Ecto neural progenitor cell (in vitro differentiated cells): Measurements from ENCODE around the gene CFAP119.

Experiments
- DNase-seq: peaks from one replicate; pipeline ENCODE4 v3.0.0-alpha.2; 2018; ENCODE audit warnings: low spot score

CFAP119 gene

GRCh38 chr16:30762991-30763725 lies 1.3 kb upstream of the CFAP119 start:
- DNase-seq: no peak

- peak; percentile 74 for DNase-seq
These were observed 385 bp downstream of the CFAP119 start for GRCh38 chr16:30761427-30761927.

- DNase-seq: no peak
These were observed 1.1 kb downstream of the CFAP119 start for GRCh38 chr16:30760577-30761426.

- no peak for DNase-seq
These were observed 1.8 kb downstream of the CFAP119 start for GRCh38 chr16:30760001-30760559.

- DNase-seq: no peak
These were observed 2.8 kb downstream of the CFAP119 start for GRCh38 chr16:30758988-30759491.

- DNase-seq: no peak
These were observed 4.5 kb downstream of the CFAP119 start for GRCh38 chr16:30757316-30757715.

GRCh38 chr16:30756781-30757100 lies 5.1 kb downstream of the CFAP119 start:
- DNase-seq: no peak

- DNase-seq: no peak
These were observed 5.7 kb downstream of the CFAP119 start for GRCh38 chr16:30755955-30756780.

GRCh38 chr16:30753596-30753995 lies 8.3 kb downstream of the CFAP119 start:
- DNase-seq: no peak

GRCh38 chr16:30750876-30751465 lies 10.9 kb downstream of the CFAP119 start:
- DNase-seq: peak; percentile 34

- DNase-seq: no peak
These were observed 11.7 kb downstream of the CFAP119 start for GRCh38 chr16:30750201-30750600.

- no peak for DNase-seq
These were observed 13.0 kb downstream of the CFAP119 start for GRCh38 chr16:30748634-30749445.

- DNase-seq: peak; percentile 99
These were observed 13.8 kb downstream of the CFAP119 start, which contains the start of gene PHKG2 for GRCh38 chr16:30747799-30748633. Gene PHKG2 (plus strand): TSS chr16:30748425. CDS start chr16:30748821, 396 bp downstream.

- no peak for DNase-seq
These were observed 14.5 kb downstream of the CFAP119 start for GRCh38 chr16:30747331-30747730.

GRCh38 chr16:30746638-30747175 lies 15.2 kb downstream of the CFAP119 start:
- DNase-seq: no peak

GRCh38 chr16:30745082-30745481 lies 16.8 kb downstream of the CFAP119 start:
- DNase-seq: no peak

GRCh38 chr16:30744183-30744582 lies 17.7 kb downstream of the CFAP119 start:
- DNase-seq: no peak

- DNase-seq: no peak
These were observed 18.1 kb downstream of the CFAP119 start for GRCh38 chr16:30743716-30744115.

GRCh38 chr16:30741461-30741914 lies 20.4 kb downstream of the CFAP119 start:
- DNase-seq: no peak
